ENCODE measurements around the gene HSP90B1.

HSP90B1 gene

GRCh38 chr12:103930034-103930786 lies at the start of gene HSP90B1:
Gene HSP90B1, plus strand, starts transcription at chr12:103930410. Its CDS starts 106 bp downstream, at chr12:103930516.
- Histone ChIP-seq H3K36me3 (ENCODE audit: control insufficient read depth, low read length) (peaks cover 47% of the 10 kb centered on the region), H3K79me2 (ENCODE audit: control insufficient read depth, low read length) (peaks cover 49% of the 10 kb centered on the region), H3K27me3 (ENCODE audit: control insufficient read depth, low read length) (peaks cover 10% of the 10 kb centered on the region), H3K9me2 (replicated peaks; ENCODE audit: control insufficient read depth, low read length) (no peaks in the 10 kb centered on the region), H3K4me3 (ENCODE audit: low read length) (peak within 1 kb of the TSS; percentile 99), H3F3A (ENCODE audit: control insufficient read depth, insufficient read depth) (peaks cover 15% of the 10 kb centered on the region), H3K9me3 (ENCODE audit: control insufficient read depth, insufficient read depth, low read length) (no peaks in the 10 kb centered on the region), H3K4me2 (ENCODE audit: low read length) (peak within 1 kb of the TSS; percentile 98), H3K4me1 (ENCODE audit: control insufficient read depth, low read length) (peaks cover 58% of the 10 kb centered on the region), H4K20me1 (ENCODE audit: control insufficient read depth, insufficient read depth, low read depth, low read length) (peaks cover 16% of the 10 kb centered on the region), H3K27ac (ENCODE audit: low read depth, low read length) (peak within 1 kb of the TSS; percentile 64)
- TF ChIP-seq EZH2phosphoT487 (IDR thresholded peaks at IDR 0.05; ENCODE audit: borderline replicate concordance, low read length) (no peak), CTCF (IDR thresholded peaks at IDR 0.05; ENCODE audit: low read depth, low read length, poor library complexity, severe bottlenecking) (no peak)

- no peak for TF ChIP-seq CTCF (IDR thresholded peaks at IDR 0.05; ENCODE audit: low read depth, low read length, poor library complexity, severe bottlenecking)
- no peak for TF ChIP-seq EZH2phosphoT487 (IDR thresholded peaks at IDR 0.05; ENCODE audit: borderline replicate concordance, low read length)
Measured at GRCh38 chr12:103881261-103881660, 48.9 kb upstream of the HSP90B1 start.

GRCh38 chr12:103882861-103883596 lies 47.2 kb upstream of the HSP90B1 start:
- Histone ChIP-seq H3K27ac (ENCODE audit: low read depth, low read length) (no peak overlapping the region), H3K4me2 (ENCODE audit: low read length) (no peak overlapping the region), H3K79me2 (ENCODE audit: control insufficient read depth, low read length) (no peaks in the 10 kb centered on the region)

More at GRCh38 chr12:103881261-103881660, 48.9 kb upstream of the HSP90B1 start:
- H3K9me3 ChIP-seq (ENCODE audit: control insufficient read depth, insufficient read depth, low read length) = no peaks in the 10 kb centered on the region
- H3K9me2 ChIP-seq (replicated peaks; ENCODE audit: control insufficient read depth, low read length) = no peaks in the 10 kb centered on the region
- H3K27me3 ChIP-seq (ENCODE audit: control insufficient read depth, low read length) = peaks cover 8% of the 10 kb centered on the region
- no peaks in the 10 kb centered on the region for H3K36me3 ChIP-seq (ENCODE audit: control insufficient read depth, low read length)
- no peaks in the 10 kb centered on the region for H4K20me1 ChIP-seq (ENCODE audit: control insufficient read depth, insufficient read depth, low read depth, low read length)
- H3K4me3 ChIP-seq (ENCODE audit: low read length) = no peak overlapping the region
- 0 out of 2 replicates have a peak overlapping the region, but pooled peaks have one; percentile 12 for H3K4me2 ChIP-seq (ENCODE audit: low read length)
- H3K4me1 ChIP-seq (ENCODE audit: control insufficient read depth, low read length) = peaks cover 13% of the 10 kb centered on the region
- no peaks in the 10 kb centered on the region for H3K79me2 ChIP-seq (ENCODE audit: control insufficient read depth, low read length)
- no peaks in the 10 kb centered on the region for H3F3A ChIP-seq (ENCODE audit: control insufficient read depth, insufficient read depth)
- no peak overlapping the region for H3K27ac ChIP-seq (ENCODE audit: low read depth, low read length)

More at GRCh38 chr12:103882861-103883596, 47.2 kb upstream of the HSP90B1 start:
- H3K36me3 ChIP-seq (ENCODE audit: control insufficient read depth, low read length) = no peaks in the 10 kb centered on the region
- H3K9me2 ChIP-seq (replicated peaks; ENCODE audit: control insufficient read depth, low read length) = no peaks in the 10 kb centered on the region
- H3F3A ChIP-seq (ENCODE audit: control insufficient read depth, insufficient read depth) = no peaks in the 10 kb centered on the region
- H3K9me3 ChIP-seq (ENCODE audit: control insufficient read depth, insufficient read depth, low read length) = no peaks in the 10 kb centered on the region
- TF ChIP-seq EZH2phosphoT487 (IDR thresholded peaks at IDR 0.05; ENCODE audit: borderline replicate concordance, low read length) = no peak
- no peak overlapping the region for H3K4me3 ChIP-seq (ENCODE audit: low read length)
- peaks cover 8% of the 10 kb centered on the region for H3K27me3 ChIP-seq (ENCODE audit: control insufficient read depth, low read length)
- peaks cover 13% of the 10 kb centered on the region for H3K4me1 ChIP-seq (ENCODE audit: control insufficient read depth, low read length)
- no peaks in the 10 kb centered on the region for H4K20me1 ChIP-seq (ENCODE audit: control insufficient read depth, insufficient read depth, low read depth, low read length)

Measured in DOHH2 (cell line).